Left renal pelvis (tissue), 4 donors: ENCODE data around the gene ROPN1L. TPM values are rescaled to one million over a fixed set of nuclear protein-coding genes. Genes with fewer than 3 reads are reported as not detected.
"Not testable (repeated sequence)": the region's sequence is repeated elsewhere in the genome, so short reads cannot be mapped to it uniquely, and the experiment has no call there.

ENCODE experiments used
- DNase-seq, 4 donors: peaks; one replicate each; pipeline ENCODE4 v3.0.0-alpha.2; 2013; ENCODE audit warnings: low read depth in 4 of 4, low spot score in 3 of 4
- polyA plus RNA-seq, 4 donors: library from polyadenylated mRNA; unstranded; fragments of 120-200 nt; gene quantifications; one replicate each; pipeline ENCODE4 v1.2.1, GENCODE V29; 2013; ENCODE audit not compliant: insufficient read length in 4 of 4

Gene ROPN1L
- polyA plus RNA-seq, 4 donors = 0.12 to 0.89 (median 0.68) TPM

- no peak for DNase-seq
Measured at GRCh38 chr5:10497554-10497953, 55.9 kb downstream of the ROPN1L start.

DNA sequence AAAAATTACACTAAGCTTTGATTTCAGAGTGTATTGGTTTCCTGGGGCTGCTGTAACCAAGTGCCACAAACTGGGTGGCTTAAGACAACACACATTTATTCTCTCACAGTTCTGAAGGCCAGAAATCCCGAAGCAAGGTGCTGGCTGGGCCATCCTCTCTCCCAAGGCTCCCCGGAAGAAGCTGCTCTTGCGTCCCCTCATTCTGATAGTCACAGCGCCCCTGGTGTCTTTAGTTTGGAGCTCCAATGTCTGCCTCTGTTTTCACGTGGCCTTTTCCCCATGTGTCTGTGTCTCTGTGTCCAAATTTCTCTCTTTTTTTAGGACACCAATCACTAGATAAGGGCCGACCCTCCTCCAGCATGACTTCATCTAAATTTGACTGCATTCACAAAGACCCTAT, 56.7 kb downstream of the ROPN1L start:
- no peak for DNase-seq

- DNase-seq = no peak
Measured at GRCh38 chr5:10499066-10499465, 57.4 kb downstream of the ROPN1L start.

DNA sequence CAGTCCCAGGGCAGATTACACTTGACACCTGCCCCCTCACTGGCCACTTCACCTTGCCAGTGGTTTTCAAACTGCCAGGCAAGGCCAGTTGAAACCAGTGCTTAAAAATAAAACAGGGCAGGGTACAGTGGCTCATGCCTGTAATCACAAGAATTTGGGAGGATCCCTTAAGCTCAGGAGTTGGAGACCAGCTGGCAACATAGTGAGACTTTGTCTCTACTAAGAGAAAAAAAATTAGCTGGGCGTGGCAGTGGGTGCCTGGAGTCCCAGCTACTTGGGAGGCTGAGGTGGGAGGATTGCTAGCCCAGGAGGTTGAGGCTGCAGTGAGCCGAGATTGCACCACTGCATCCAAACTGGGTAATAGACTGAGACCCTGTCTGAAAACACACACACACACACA, 58.1 kb downstream of the ROPN1L start:
- DNase-seq = no peak

GRCh38 chr5:10500669-10501068, 59.0 kb downstream of the ROPN1L start:
- DNase-seq = no peak

- DNase-seq = no peak
Measured at GRCh38 chr5:10501554-10502075, 59.9 kb downstream of the ROPN1L start.

GRCh38 chr5:10502130-10502529, 60.5 kb downstream of the ROPN1L start:
- DNase-seq = no peak

DNA sequence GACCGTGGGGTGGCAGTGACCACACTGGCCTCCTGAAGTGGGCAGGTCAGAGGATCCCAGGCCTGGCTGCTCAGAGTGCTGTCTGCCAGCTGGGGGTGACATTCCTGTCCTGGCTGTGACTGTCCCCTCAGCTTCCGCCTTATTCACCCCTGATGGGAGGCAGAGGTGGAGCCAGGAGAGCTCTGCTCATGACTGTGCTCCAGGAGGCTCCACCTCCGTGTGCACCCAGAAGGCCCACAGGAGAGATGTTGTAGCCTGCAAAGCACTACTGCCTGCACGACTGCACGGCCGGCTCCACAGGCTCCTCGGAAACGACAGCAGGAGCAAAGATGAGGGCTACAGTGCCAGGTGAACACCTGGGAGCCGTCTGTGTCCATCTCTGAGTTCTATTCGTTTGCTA, 60.9 kb downstream of the ROPN1L start:
- DNase-seq = no peak

DNA sequence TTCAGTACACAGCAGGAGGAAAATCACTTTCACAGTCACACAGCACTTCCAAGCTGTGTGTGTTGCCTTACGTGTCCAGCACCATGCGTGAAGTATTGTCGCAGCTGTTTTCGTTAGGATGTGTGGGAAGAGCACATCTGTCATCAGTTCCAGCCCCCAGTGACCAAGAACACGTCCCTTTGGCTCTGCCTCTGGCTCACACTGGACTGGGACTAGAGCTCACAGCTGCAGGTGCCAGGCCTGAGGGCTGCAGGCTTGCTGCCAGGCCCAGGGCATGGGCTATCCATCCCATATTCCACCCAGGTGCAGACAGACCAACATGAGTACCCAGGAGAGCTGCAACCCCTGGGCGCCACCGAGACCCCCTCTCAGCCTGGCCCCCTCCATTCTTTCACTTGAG, 61.6 kb downstream of the ROPN1L start:
- no peak for DNase-seq

DNA sequence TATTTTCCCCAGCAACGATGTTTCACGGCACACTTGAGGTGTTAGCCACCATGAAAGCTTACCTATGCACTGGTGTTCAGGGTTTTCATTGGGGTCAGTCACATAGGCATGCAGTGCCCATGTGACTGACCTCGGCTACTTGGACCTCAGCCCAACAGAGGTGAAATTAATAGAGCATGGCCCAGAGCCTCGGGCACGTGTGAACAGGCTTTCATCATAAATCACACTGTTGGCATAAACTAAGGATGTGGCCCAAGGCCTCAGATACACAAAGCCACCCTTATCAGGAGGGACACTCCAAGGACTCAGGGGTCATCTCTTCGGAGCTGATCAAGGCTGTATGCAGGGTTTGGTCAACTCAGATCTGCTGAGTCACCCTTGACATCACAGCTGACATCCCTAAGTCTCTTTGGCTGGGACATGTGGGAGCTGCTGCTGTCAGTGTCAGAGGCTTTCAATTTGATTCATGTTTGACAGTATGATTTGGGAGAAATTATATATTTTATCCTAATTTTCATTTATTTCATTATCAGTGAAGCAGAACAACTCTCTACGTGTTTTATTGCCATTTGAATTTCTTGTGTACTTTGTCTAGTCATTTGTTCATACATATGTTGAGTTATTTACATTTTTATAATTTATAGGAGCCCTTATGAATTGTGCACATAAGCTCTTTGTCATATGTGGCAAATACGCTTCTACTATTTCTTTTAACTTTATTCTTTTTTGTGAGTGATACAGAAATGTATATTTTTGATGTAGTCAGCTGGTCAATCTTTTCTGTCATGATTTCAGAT, 62.5 kb downstream of the ROPN1L start:
- peak in 2 of 4 donors; percentile 26 to 46 for DNase-seq

- no peak for DNase-seq
Measured at GRCh38 chr5:10505517-10506095, 63.9 kb downstream of the ROPN1L start.

DNA sequence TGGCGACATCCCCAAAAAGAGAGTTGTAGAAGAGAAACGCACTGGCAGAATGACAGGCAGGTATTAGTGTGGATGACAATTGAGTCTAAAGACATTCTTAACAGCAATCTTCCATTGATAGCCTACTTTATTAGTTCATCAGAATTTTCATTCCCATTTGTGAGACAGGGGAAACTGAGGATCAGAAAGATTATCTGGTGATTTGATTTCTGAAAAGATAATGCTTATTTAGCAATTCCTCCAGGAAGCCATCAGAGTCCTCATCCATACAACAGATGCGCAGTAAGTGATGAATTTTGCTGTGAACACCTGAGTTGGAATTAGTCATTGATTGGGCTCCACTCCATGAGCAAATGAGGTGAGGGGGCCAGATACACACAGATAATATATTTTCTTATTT, 64.9 kb downstream of the ROPN1L start:
- DNase-seq = no peak

DNA sequence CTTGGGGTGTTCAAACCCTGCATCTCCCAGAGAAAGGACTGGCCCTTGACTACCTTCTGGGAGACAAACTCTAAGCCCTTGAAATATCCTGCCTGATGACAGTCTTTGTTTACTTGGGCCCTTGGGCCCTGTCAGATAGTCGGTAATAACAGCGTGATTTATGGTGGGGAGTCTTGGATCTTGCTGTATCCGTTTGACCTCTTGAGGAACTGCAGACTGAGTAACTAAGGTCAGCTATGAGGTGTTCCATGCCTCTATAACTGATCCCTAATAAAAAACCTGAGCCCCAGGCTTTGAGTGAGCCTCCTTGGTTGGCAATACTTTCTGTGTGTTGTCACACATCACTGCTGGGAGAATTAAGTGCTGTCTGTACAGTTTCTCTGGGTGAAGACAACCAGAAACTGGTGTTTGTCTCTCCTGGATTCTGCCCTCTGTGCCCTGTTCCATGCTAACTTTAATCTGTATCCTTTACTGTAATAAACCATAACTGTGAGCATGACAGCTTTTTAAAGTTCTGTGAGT, 66.0 kb downstream of the ROPN1L start:
- peak in 1 of 4 donors; percentile 31 for DNase-seq

- no peak for DNase-seq
Measured at GRCh38 chr5:10509575-10509974, 67.9 kb downstream of the ROPN1L start.

DNA sequence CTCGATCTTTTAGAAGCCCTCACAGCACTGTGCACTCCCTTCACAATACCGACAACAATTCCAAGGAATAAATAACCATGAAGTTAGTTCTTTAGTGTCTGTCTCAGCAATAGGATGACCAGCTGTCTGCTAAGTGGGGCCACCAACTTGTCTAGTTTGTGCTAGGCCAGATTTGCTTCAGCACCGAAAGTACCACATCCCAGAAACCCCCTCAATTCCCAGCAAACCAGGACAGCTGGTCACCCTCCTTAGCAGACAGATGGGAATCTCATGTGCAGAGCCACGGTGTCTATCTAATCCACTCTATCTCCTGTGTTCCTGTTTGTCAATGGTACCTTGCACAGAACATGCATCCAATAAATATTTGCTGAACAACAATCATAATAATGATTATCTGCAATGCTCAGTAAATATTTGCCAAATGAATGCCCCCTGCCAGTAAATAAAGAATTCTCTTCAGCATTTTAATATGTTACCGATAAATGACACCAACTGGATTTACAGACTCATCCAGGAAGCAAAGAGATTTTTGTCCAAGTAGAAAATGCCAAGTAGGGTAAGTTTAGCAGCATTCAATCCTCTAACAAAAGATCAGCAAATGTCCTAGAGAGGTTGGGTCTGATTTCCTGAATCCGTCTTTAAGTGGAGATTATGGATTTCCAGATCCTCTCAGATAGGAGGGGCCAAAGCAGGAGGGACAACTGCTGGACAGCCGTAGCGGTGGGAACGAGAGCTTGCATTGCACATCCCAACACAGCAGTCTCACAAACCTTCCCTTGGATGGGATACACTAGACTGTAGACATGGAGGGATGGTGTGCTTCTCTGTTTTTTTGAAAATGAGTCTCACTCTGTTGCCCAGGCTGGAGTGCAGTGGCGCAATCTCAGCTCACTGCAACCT, 70.3 kb downstream of the ROPN1L start:
- DNase-seq = no peak

- no peak for DNase-seq
Measured at GRCh38 chr5:10513501-10514442, 72.1 kb downstream of the ROPN1L start.

GRCh38 chr5:10514572-10514971, 72.9 kb downstream of the ROPN1L start:
- DNase-seq = not testable (repeated sequence)
